Loucy (cell line): ENCODE measurements around the gene ERAP2.
A peak's percentile ranks its signal among the peaks of the same experiment; 100 is the strongest.
"Not testable (repeated sequence)": the region's sequence is repeated elsewhere in the genome, so short reads cannot be mapped to it uniquely, and the experiment has no call there.

Experiments used
- H2AFZ ChIP-seq: fragments of 200-600 bp; sonication (generic); 2 replicates; pipeline ENCODE4 v1.6.0; 2016; ENCODE audit warnings: antibody characterized with exemption, mild to moderate bottlenecking, low read length, moderate library complexity
- H3F3A ChIP-seq: fragments of 200-600 bp; 2 replicates; pipeline ENCODE4 v1.6.0; 2016; ENCODE audit warnings: antibody characterized with exemption, low read depth, mild to moderate bottlenecking
- H3K27me3 ChIP-seq: fragments of 200-600 bp; sonication (generic); 2 replicates; pipeline ENCODE4 v1.6.1; 2014; ENCODE audit warnings: low read length, mild to moderate bottlenecking; ENCODE audit not compliant: insufficient read depth, poor library complexity, severe bottlenecking
- H3K36me3 ChIP-seq: fragments of 200-600 bp; sonication (generic); 2 replicates; pipeline ENCODE4 v1.6.1; 2016; ENCODE audit warnings: low read length; ENCODE audit not compliant: insufficient read depth
- H3K4me1 ChIP-seq: fragments of 200-600 bp; sonication (generic); 2 replicates; pipeline ENCODE4 v1.5.1; 2014; ENCODE audit warnings: low read length, mild to moderate bottlenecking; ENCODE audit not compliant: insufficient read depth, poor library complexity, severe bottlenecking
- H3K4me2 ChIP-seq: fragments of 200-600 bp; sonication (generic); 2 replicates; pipeline ENCODE4 v1.6.0; 2014; ENCODE audit warnings: antibody characterized with exemption, low read length, low read depth, mild to moderate bottlenecking; ENCODE audit not compliant: poor library complexity, severe bottlenecking
- H3K4me3 ChIP-seq: fragments of 200-600 bp; sonication (generic); 2 replicates; pipeline ENCODE4 v1.5.1; 2014; ENCODE audit warnings: low read length, mild to moderate bottlenecking, mixed read lengths; ENCODE audit not compliant: poor library complexity, severe bottlenecking
- H3K79me2 ChIP-seq: fragments of 200-600 bp; sonication (generic); 2 replicates; pipeline ENCODE4 v1.6.1; 2014; ENCODE audit warnings: low read length; ENCODE audit not compliant: insufficient read depth
- H3K9ac ChIP-seq: fragments of 200-600 bp; sonication (generic); 2 replicates; pipeline ENCODE4 v1.6.0; 2014; ENCODE audit warnings: mild to moderate bottlenecking, low read depth, low read length, moderate library complexity; ENCODE audit not compliant: poor library complexity, severe bottlenecking
- H3K9me2 ChIP-seq: fragments of 200-600 bp; sonication (generic); replicated peaks from 2 replicates; pipeline ENCODE4 v1.6.1; 2016; ENCODE audit warnings: low read depth, low read length, mixed read lengths
- H3K9me3 ChIP-seq: fragments of 200-600 bp; sonication (generic); 2 replicates; pipeline ENCODE4 v1.6.1; 2014; ENCODE audit warnings: mild to moderate bottlenecking, antibody characterized with exemption, low read length, low read depth; ENCODE audit not compliant: insufficient read depth
- H4K20me1 ChIP-seq: fragments of 200-600 bp; sonication (generic); 2 replicates; pipeline ENCODE4 v1.6.0; 2014; ENCODE audit warnings: antibody characterized with exemption, low read length, mild to moderate bottlenecking; ENCODE audit not compliant: insufficient read depth, poor library complexity, severe bottlenecking
- EZH2phosphoT487 ChIP-seq: fragments of 200-600 bp; IDR thresholded peaks from 2 replicates; pipeline ENCODE4 v1.6.1; 2018; ENCODE audit warnings: antibody characterized with exemption, mild to moderate bottlenecking, moderate library complexity, borderline replicate concordance
- TF ChIP-seq, protein P1 (sequence below): fragments of 200-600 bp; sonication (generic); conservative IDR thresholded peaks from 2 replicates; pipeline ENCODE4 v1.5.1; 2014; ENCODE audit warnings: mild to moderate bottlenecking, antibody characterized with exemption, low read length

The ERAP2 gene

GRCh38 chr5:96838201-96839070 lies 37.9 kb upstream of the ERAP2 start:
- no peaks in the 10 kb centered on the region for H3K9me2 ChIP-seq
- H3K4me2 ChIP-seq = peak overlapping the region; percentile 49
- H3K9me3 ChIP-seq = no peaks in the 10 kb centered on the region
- H3K9ac ChIP-seq = peak overlapping the region; percentile 7
- no peaks in the 10 kb centered on the region for H3K36me3 ChIP-seq
- peak overlapping the region; percentile 20 for H3K4me3 ChIP-seq
- no peaks in the 10 kb centered on the region for H3K79me2 ChIP-seq
- H3K4me1 ChIP-seq = peaks cover 63% of the 10 kb centered on the region
- H3F3A ChIP-seq = no peaks in the 10 kb centered on the region
- TF ChIP-seq, protein P1, sequence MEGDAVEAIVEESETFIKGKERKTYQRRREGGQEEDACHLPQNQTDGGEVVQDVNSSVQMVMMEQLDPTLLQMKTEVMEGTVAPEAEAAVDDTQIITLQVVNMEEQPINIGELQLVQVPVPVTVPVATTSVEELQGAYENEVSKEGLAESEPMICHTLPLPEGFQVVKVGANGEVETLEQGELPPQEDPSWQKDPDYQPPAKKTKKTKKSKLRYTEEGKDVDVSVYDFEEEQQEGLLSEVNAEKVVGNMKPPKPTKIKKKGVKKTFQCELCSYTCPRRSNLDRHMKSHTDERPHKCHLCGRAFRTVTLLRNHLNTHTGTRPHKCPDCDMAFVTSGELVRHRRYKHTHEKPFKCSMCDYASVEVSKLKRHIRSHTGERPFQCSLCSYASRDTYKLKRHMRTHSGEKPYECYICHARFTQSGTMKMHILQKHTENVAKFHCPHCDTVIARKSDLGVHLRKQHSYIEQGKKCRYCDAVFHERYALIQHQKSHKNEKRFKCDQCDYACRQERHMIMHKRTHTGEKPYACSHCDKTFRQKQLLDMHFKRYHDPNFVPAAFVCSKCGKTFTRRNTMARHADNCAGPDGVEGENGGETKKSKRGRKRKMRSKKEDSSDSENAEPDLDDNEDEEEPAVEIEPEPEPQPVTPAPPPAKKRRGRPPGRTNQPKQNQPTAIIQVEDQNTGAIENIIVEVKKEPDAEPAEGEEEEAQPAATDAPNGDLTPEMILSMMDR = no peak
- TF ChIP-seq EZH2phosphoT487 = no peak
- no peaks in the 10 kb centered on the region for H3K27me3 ChIP-seq
- H2AFZ ChIP-seq = no peak overlapping the region
- no peaks in the 10 kb centered on the region for H4K20me1 ChIP-seq

GRCh38 chr5:96839071-96839592 lies 37.2 kb upstream of the ERAP2 start:
- H3F3A ChIP-seq = no peaks in the 10 kb centered on the region
- peak overlapping the region; percentile 7 for H3K9ac ChIP-seq
- H2AFZ ChIP-seq = no peak overlapping the region

DNA sequence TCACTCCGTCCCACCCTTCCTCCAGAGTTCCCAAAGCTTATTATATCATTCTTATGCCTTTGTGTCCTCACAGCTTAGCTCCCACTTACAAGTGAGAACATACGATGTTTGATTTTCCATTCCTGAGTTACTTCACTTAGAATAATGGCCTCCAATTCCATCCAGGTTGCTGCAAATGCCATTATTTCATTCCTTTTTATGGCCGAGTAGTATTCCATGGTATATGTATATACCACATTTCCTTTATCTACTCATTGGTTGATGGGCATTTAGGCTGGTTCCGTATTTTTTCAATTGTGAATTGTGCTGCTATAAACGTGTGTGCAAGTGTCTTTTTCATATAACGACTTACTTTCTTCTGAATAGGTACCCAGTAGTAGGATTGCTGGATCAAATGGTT lies 34.4 kb upstream of the ERAP2 start:
- H3K4me1 ChIP-seq = peaks cover 74% of the 10 kb centered on the region
- H3K9me3 ChIP-seq, H2AFZ ChIP-seq, H3K4me2 ChIP-seq, H3K79me2 ChIP-seq, H3K9me2 ChIP-seq, H3K9ac ChIP-seq, H3K27me3 ChIP-seq, H3F3A ChIP-seq, H4K20me1 ChIP-seq, H3K36me3 ChIP-seq, H3K4me3 ChIP-seq: not testable (repeated sequence)

More at GRCh38 chr5:96839071-96839592, 37.2 kb upstream of the ERAP2 start:
- H3K27me3 ChIP-seq = no peaks in the 10 kb centered on the region
- no peaks in the 10 kb centered on the region for H3K36me3 ChIP-seq
- no peaks in the 10 kb centered on the region for H3K79me2 ChIP-seq
- TF ChIP-seq, protein P1 = no peak
- H3K4me1 ChIP-seq = peaks cover 70% of the 10 kb centered on the region
- H3K4me2 ChIP-seq = peak overlapping the region; percentile 49
- H3K9me3 ChIP-seq = no peaks in the 10 kb centered on the region
- H4K20me1 ChIP-seq = no peaks in the 10 kb centered on the region
- peak overlapping the region; percentile 20 for H3K4me3 ChIP-seq
- no peaks in the 10 kb centered on the region for H3K9me2 ChIP-seq
